ENCODE results near the gene DIS3L. TPM values are rescaled to one million over a fixed set of nuclear protein-coding genes. Genes with fewer than 3 reads are reported as not detected.

The DIS3L gene
- total RNA-seq, 1 experiment from 2014 or later: 31.1 TPM

- POLR2A ChIA-PET: no interaction called here
- in situ Hi-C loops (cut with HindIII; ENCODE audit: low pct_unique_long_range_greater_than_20kb, low sequenced_read_pairs) (no loop called here), intact Hi-C loops (cut with micrococcal nuclease; ENCODE audit: unreplicated experiment) (no loop called here)
- no TSS peak for BruUV-seq (replicated peaks)
- Histone ChIP-seq H3K9me3 (ENCODE audit: control insufficient read depth, insufficient read depth, low read depth, low read length) (no peaks in the 10 kb centered on the region), H3K27me3 (ENCODE audit: control insufficient read depth, insufficient read depth, low read length) (peaks cover 19% of the 10 kb centered on the region), H3K4me1 (ENCODE audit: control insufficient read depth, insufficient read depth, low read length) (peaks cover 5% of the 10 kb centered on the region; the same call in 1 of the 2 replicates), H3K36me3 (ENCODE audit: control insufficient read depth, insufficient read depth, low read length) (no peaks in the 10 kb centered on the region), H3K27ac (ENCODE audit: low read length) (no peak overlapping the region), H3K4me3 (ENCODE audit: low read depth in 2 of 2, low read length in 2 of 2) (no peak overlapping the region)
- no peak for TF ChIP-seq REST (IDR thresholded peaks at IDR 0.05; ENCODE audit: insufficient read depth in 1 of 2, low read depth in 2 of 2, low read length in 1 of 2)
- TF ChIP-seq TCF7L2 (IDR thresholded peaks at IDR 0.05; ENCODE audit: low read depth, low read length): no peak
- TF ChIP-seq SIN3A (IDR thresholded peaks at IDR 0.05; ENCODE audit: borderline replicate concordance, insufficient read depth, low read depth, low read length): no peak
- TF ChIP-seq CTCF (IDR thresholded peaks at IDR 0.05): no peak
- no peak for TF ChIP-seq POLR2AphosphoS5 (IDR thresholded peaks at IDR 0.05; ENCODE audit: low read depth, low read length)
- CTCF ChIA-PET: no interaction called here
- DNase-seq (ENCODE audit: low read depth, low spot score) (no peak), ATAC-seq (no peak)
Measured at GRCh38 chr15:66254951-66255676, 38.3 kb upstream of the DIS3L start.

GRCh38 chr15:66256692-66257091 lies 36.7 kb upstream of the DIS3L start:
- no peak for ATAC-seq
- Histone ChIP-seq H3K27ac (ENCODE audit: low read length) (no peak overlapping the region), H3K9me3 (ENCODE audit: control insufficient read depth, insufficient read depth, low read depth, low read length) (no peaks in the 10 kb centered on the region), H3K36me3 (ENCODE audit: control insufficient read depth, insufficient read depth, low read length) (no peaks in the 10 kb centered on the region), H3K4me3 (ENCODE audit: low read depth in 2 of 2, low read length in 2 of 2) (no peak overlapping the region), H3K27me3 (ENCODE audit: control insufficient read depth, insufficient read depth, low read length) (peaks cover 16% of the 10 kb centered on the region), H3K4me1 (ENCODE audit: control insufficient read depth, insufficient read depth, low read length) (peaks cover 2% of the 10 kb centered on the region; the same call in 1 of the 2 replicates)
- BruUV-seq (replicated peaks): no TSS peak
- in situ Hi-C loops (cut with HindIII; ENCODE audit: low pct_unique_long_range_greater_than_20kb, low sequenced_read_pairs) (no loop called here), intact Hi-C loops (cut with micrococcal nuclease; ENCODE audit: unreplicated experiment) (no loop called here)
- POLR2A ChIA-PET: interaction anchor here (0.6 kb wide), 1 partner anchor 78 kb away, joined by 4 read pairs; no protein-coding TSS in a partner anchor
- CTCF ChIA-PET: interaction anchor here (0.6 kb wide), 1 partner anchor 91 kb away, joined by 4 read pairs; no protein-coding TSS in a partner anchor
- no peak for TF ChIP-seq POLR2AphosphoS5 (IDR thresholded peaks at IDR 0.05; ENCODE audit: low read depth, low read length)
- no peak for TF ChIP-seq SIN3A (IDR thresholded peaks at IDR 0.05; ENCODE audit: borderline replicate concordance, insufficient read depth, low read depth, low read length)
- TF ChIP-seq TCF7L2 (IDR thresholded peaks at IDR 0.05; ENCODE audit: low read depth, low read length): no peak
- no peak for TF ChIP-seq CTCF (IDR thresholded peaks at IDR 0.05)
- TF ChIP-seq REST (IDR thresholded peaks at IDR 0.05; ENCODE audit: insufficient read depth in 1 of 2, low read depth in 2 of 2, low read length in 1 of 2): no peak
- DNase-seq (ENCODE audit: low read depth, low spot score): no peak

Data from Panc1 (cell line).